Hematopoietic multipotent progenitor cell treated with erythropoietin and hydrocortisone succinate and interleukin-3 and kit ligand, for 17 days (in vitro differentiated cells): Measurements from ENCODE around the gene KCNN3.
"Not testable (repeated sequence)": the region's sequence is repeated elsewhere in the genome, so short reads cannot be mapped to it uniquely, and the experiment has no call there.

Source experiments
- DNase-seq: peaks from one replicate; pipeline ENCODE4 v3.0.0-alpha.2; 2015; ENCODE audit warnings: low spot score

KCNN3 gene

GRCh38 chr1:154870115-154870571, at the start of gene KCNN3:
Gene KCNN3, minus strand, starts transcription at chr1:154870281. Its CDS starts 317 bp downstream, at chr1:154869964.
- DNase-seq = peak; percentile 48

- no peak for DNase-seq
Observed at GRCh38 chr1:154913273-154913672, 43.2 kb upstream of the KCNN3 start.

- no peak for DNase-seq
Observed at GRCh38 chr1:154912755-154913154, 42.7 kb upstream of the KCNN3 start.

- DNase-seq = no peak
Observed at GRCh38 chr1:154911691-154912550, 41.8 kb upstream of the KCNN3 start.

- DNase-seq = no peak
Observed at GRCh38 chr1:154910851-154911250, 40.8 kb upstream of the KCNN3 start.

GRCh38 chr1:154908937-154909336, 38.9 kb upstream of the KCNN3 start:
- DNase-seq = no peak

GRCh38 chr1:154908129-154908528, 38.0 kb upstream of the KCNN3 start:
- not testable (repeated sequence) for DNase-seq

- DNase-seq = peak; percentile 46
Observed at GRCh38 chr1:154906621-154907081, 36.6 kb upstream of the KCNN3 start.

- DNase-seq = no peak
Observed at GRCh38 chr1:154902938-154903566, 33.0 kb upstream of the KCNN3 start.

GRCh38 chr1:154901591-154901990, 31.5 kb upstream of the KCNN3 start:
- no peak for DNase-seq

- DNase-seq = no peak
Observed at GRCh38 chr1:154899041-154899440, 29.0 kb upstream of the KCNN3 start.

GRCh38 chr1:154896771-154897286, 26.7 kb upstream of the KCNN3 start:
- DNase-seq = no peak

GRCh38 chr1:154895798-154896197, 25.7 kb upstream of the KCNN3 start:
- DNase-seq = no peak

- DNase-seq = no peak
Observed at GRCh38 chr1:154891452-154891851, 21.4 kb upstream of the KCNN3 start.

- no peak for DNase-seq
Observed at GRCh38 chr1:154888757-154889156, 18.7 kb upstream of the KCNN3 start.

GRCh38 chr1:154886281-154887015, 16.4 kb upstream of the KCNN3 start:
- no peak for DNase-seq

- DNase-seq = no peak
Observed at GRCh38 chr1:154884869-154885701, 15.0 kb upstream of the KCNN3 start.

GRCh38 chr1:154883919-154884868, 14.1 kb upstream of the KCNN3 start:
- no peak for DNase-seq

- no peak for DNase-seq
Observed at GRCh38 chr1:154881820-154882535, 11.9 kb upstream of the KCNN3 start.

GRCh38 chr1:154880671-154881070, 10.6 kb upstream of the KCNN3 start:
- no peak for DNase-seq
